Measurements from ENCODE around the gene RYK.

DNA sequence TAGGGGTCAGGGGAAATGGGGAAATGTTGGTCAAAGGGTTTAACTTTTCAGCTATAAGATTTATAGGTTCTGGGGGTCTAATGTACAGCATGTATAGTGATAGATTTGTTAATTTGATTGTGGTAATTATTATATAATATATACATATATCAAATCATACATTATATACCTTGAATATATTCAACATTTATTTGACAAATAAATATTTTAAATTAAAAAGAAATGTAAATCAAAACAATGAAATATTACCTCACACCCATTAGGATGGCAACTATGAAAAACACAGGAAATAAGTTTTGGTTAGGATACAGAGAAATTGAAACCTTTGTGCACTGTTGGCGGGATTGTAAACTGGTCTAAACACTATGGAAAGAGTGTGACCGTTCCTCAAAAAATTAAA, 135.9 kb downstream of the RYK start:
- TF ChIP-seq SP2 (tag by site-specific recombination; IDR thresholded peaks at IDR 0.05), result no peak
- TF ChIP-seq, protein P1, sequence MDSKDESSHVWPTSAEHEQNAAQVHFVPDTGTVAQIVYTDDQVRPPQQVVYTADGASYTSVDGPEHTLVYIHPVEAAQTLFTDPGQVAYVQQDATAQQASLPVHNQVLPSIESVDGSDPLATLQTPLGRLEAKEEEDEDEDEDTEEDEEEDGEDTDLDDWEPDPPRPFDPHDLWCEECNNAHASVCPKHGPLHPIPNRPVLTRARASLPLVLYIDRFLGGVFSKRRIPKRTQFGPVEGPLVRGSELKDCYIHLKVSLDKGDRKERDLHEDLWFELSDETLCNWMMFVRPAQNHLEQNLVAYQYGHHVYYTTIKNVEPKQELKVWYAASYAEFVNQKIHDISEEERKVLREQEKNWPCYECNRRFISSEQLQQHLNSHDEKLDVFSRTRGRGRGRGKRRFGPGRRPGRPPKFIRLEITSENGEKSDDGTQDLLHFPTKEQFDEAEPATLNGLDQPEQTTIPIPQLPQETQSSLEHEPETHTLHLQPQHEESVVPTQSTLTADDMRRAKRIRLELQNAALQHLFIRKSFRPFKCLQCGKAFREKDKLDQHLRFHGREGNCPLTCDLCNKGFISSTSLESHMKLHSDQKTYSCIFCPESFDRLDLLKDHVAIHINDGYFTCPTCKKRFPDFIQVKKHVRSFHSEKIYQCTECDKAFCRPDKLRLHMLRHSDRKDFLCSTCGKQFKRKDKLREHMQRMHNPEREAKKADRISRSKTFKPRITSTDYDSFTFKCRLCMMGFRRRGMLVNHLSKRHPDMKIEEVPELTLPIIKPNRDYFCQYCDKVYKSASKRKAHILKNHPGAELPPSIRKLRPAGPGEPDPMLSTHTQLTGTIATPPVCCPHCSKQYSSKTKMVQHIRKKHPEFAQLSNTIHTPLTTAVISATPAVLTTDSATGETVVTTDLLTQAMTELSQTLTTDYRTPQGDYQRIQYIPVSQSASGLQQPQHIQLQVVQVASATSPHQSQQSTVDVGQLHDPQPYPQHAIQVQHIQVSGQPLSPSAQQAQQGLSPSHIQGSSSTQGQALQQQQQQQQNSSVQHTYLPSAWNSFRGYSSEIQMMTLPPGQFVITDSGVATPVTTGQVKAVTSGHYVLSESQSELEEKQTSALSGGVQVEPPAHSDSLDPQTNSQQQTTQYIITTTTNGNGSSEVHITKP (tag by site-specific recombination; IDR thresholded peaks at IDR 0.05), result no peak
- TF ChIP-seq FEZF1 (tag by site-specific recombination; IDR thresholded peaks at IDR 0.05), result no peak
- TF ChIP-seq, protein P2, sequence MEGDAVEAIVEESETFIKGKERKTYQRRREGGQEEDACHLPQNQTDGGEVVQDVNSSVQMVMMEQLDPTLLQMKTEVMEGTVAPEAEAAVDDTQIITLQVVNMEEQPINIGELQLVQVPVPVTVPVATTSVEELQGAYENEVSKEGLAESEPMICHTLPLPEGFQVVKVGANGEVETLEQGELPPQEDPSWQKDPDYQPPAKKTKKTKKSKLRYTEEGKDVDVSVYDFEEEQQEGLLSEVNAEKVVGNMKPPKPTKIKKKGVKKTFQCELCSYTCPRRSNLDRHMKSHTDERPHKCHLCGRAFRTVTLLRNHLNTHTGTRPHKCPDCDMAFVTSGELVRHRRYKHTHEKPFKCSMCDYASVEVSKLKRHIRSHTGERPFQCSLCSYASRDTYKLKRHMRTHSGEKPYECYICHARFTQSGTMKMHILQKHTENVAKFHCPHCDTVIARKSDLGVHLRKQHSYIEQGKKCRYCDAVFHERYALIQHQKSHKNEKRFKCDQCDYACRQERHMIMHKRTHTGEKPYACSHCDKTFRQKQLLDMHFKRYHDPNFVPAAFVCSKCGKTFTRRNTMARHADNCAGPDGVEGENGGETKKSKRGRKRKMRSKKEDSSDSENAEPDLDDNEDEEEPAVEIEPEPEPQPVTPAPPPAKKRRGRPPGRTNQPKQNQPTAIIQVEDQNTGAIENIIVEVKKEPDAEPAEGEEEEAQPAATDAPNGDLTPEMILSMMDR (tag by site-specific recombination; IDR thresholded peaks at IDR 0.05), result no peak
- TF ChIP-seq ZNF221 (tag by site-specific recombination; IDR thresholded peaks at IDR 0.05; ENCODE audit: borderline replicate concordance), result no peak
- TF ChIP-seq ATF2 (tag by site-specific recombination; IDR thresholded peaks at IDR 0.05; ENCODE audit: low read depth), result no peak
- no peak for TF ChIP-seq ZNF747 (tag by site-specific recombination; IDR thresholded peaks at IDR 0.05)
- no peak for TF ChIP-seq ZNF24 (tag by site-specific recombination; IDR thresholded peaks at IDR 0.05)

All from HEK293 (cell line).